H1 (cell line): Measurements from ENCODE around the gene DCDC2. TPM values are rescaled to one million over a fixed set of nuclear protein-coding genes. Genes with fewer than 3 reads are reported as not detected.
A peak's percentile ranks its signal among the peaks of the same experiment; 100 is the strongest.

ENCODE experiments used
- CTCF ChIA-PET: fragments of 300-600 bp; sonication (Branson Sonifier 250); formaldehyde crosslinking; loops from one replicate; lab custom pipeline; 2021; ENCODE audit not compliant: partially characterized antibody; lab: Charles Lee
- POLR2A ChIA-PET: fragments of 300-600 bp; sonication (Branson Sonifier 250); formaldehyde crosslinking; loops from one replicate; lab custom pipeline; 2021; ENCODE audit warnings: inconsistent platforms; ENCODE audit not compliant: partially characterized antibody; lab: Charles Lee
- DNase-seq, 2 experiments: peaks; one replicate each; pipeline versions ENCODE4 v3.0.0 to v3.0.0-alpha.2; 2010 to 2022; ENCODE audit warnings: low spot score in 2 of 2, low read depth in 1 of 2, mixed read lengths in 1 of 2
- FAIRE-seq: peaks from 2 replicates; lab custom pipeline; 2011; peaks lifted over from hg19 to GRCh38; lab: Jason Lieb, UNC
- H2AFZ ChIP-seq: 2 replicates; pipeline ENCODE4 v1.8.1; 2012; ENCODE audit warnings: low read length, inconsistent platforms
- H2AK5ac ChIP-seq: 2 replicates; pipeline ENCODE4 v1.6.1; 2013; ENCODE audit warnings: low read depth, low read length
- H2BK120ac ChIP-seq: replicated peaks from 2 replicates; pipeline ENCODE3; 2013; ENCODE audit warnings: low read depth, low read length, inconsistent platforms
- H2BK12ac ChIP-seq: 2 replicates; pipeline ENCODE4 v1.6.1; 2013; ENCODE audit warnings: low read depth, low read length
- H2BK15ac ChIP-seq: 2 replicates; pipeline ENCODE4 v1.6.1; 2013; ENCODE audit warnings: low read length
- H2BK20ac ChIP-seq: 2 replicates; pipeline ENCODE4 v1.6.1; 2013; ENCODE audit warnings: low read length
- H2BK5ac ChIP-seq: 2 replicates; pipeline ENCODE4 v1.6.1; 2013; ENCODE audit warnings: low read depth, low read length
- H3K14ac ChIP-seq: 2 replicates; pipeline ENCODE4 v1.6.1; 2013; ENCODE audit warnings: inconsistent platforms; ENCODE audit not compliant: insufficient read length
- H3K18ac ChIP-seq: 2 replicates; pipeline ENCODE4 v1.6.1; 2013; ENCODE audit warnings: low read length; ENCODE audit errors: extremely low read depth
- H3K23ac ChIP-seq: 2 replicates; pipeline ENCODE4 v1.6.1; 2013; ENCODE audit warnings: inconsistent platforms; ENCODE audit not compliant: insufficient read length
- H3K23me2 ChIP-seq: 2 replicates; pipeline ENCODE4 v1.6.1; 2013; ENCODE audit warnings: low read depth, low read length
- H3K27ac ChIP-seq: 2 replicates; pipeline ENCODE4 v1.6.1; 2011; ENCODE audit warnings: low read depth, low read length, inconsistent platforms
- H3K27me3 ChIP-seq, 4 experiments: replicated peaks in 1 of 4; 1 replicate in 1 of 4; 2 replicates in 3 of 4; pipeline versions ENCODE4 v1.6.1 to v1.8.1; 2011 to 2013; ENCODE audit warnings: low read length in 3 of 4, mild to moderate bottlenecking in 3 of 4, inconsistent platforms in 2 of 4, mixed read lengths in 2 of 4, moderate library complexity in 1 of 4; ENCODE audit not compliant: control insufficient read depth in 3 of 4, insufficient read depth in 3 of 4; ENCODE audit errors: extremely low read depth in 1 of 4
- H3K36me3 ChIP-seq, 4 experiments: 2 replicates each; pipeline versions ENCODE4 v1.6.1 to v1.8.1; 2011 to 2013; ENCODE audit warnings: mild to moderate bottlenecking in 4 of 4, low read length in 3 of 4, moderate library complexity in 2 of 4, control low read depth in 1 of 4, inconsistent platforms in 1 of 4; ENCODE audit not compliant: insufficient read depth in 4 of 4, control insufficient read depth in 2 of 4
- H3K4ac ChIP-seq: replicated peaks from 2 replicates; pipeline ENCODE3; 2013; ENCODE audit warnings: low read length, low read depth, mixed read lengths, inconsistent platforms; ENCODE audit not compliant: insufficient read length
- H3K4me1 ChIP-seq, 4 experiments: replicated peaks in 1 of 4; 1 replicate in 1 of 4; 2 replicates in 3 of 4; pipeline versions ENCODE4 v1.6.1 to v1.8.1; 2011 to 2013; ENCODE audit warnings: low read length in 3 of 4, inconsistent platforms in 2 of 4, mixed read lengths in 1 of 4; ENCODE audit not compliant: insufficient read depth in 4 of 4, control insufficient read depth in 3 of 4
- H3K4me2 ChIP-seq, 2 experiments: 2 replicates each; pipeline versions ENCODE4 v1.6.1 to v1.8.1; 2011 to 2013; ENCODE audit warnings: low read depth in 2 of 2, low read length in 2 of 2, control low read depth in 1 of 2, inconsistent platforms in 1 of 2, mild to moderate bottlenecking in 1 of 2; ENCODE audit not compliant: insufficient read depth in 1 of 2
- H3K4me3 ChIP-seq, 4 experiments: fragments of 200-600, 300-600 bp in 1 of 4; sonication (generic), shearing (Covaris generic), sonication (Bioruptor Twin) in 1 of 4; 2 replicates each; pipeline versions ENCODE4 v1.5.1 to v1.8.1; 2011 to 2016; ENCODE audit warnings: low read length in 4 of 4, low read depth in 3 of 4, control low read depth in 2 of 4, inconsistent platforms in 2 of 4, mild to moderate bottlenecking in 2 of 4, mixed read lengths in 1 of 4, moderate library complexity in 1 of 4; ENCODE audit not compliant: insufficient read depth in 2 of 4; ENCODE audit errors: extremely low read depth in 1 of 4
- H3K56ac ChIP-seq: replicated peaks from 2 replicates; pipeline ENCODE3; 2013; ENCODE audit warnings: low read depth, mild to moderate bottlenecking, mixed read lengths, low read length, inconsistent platforms; ENCODE audit not compliant: insufficient read length
- H3K79me1 ChIP-seq: 2 replicates; pipeline ENCODE4 v1.6.1; 2013; ENCODE audit warnings: low read depth, low read length, control low read depth
- H3K79me2 ChIP-seq, 2 experiments: 2 replicates each; pipeline versions ENCODE4 v1.6.1 to v1.8.1; 2012 to 2013; ENCODE audit warnings: low read length in 2 of 2, mild to moderate bottlenecking in 2 of 2, inconsistent platforms in 1 of 2; ENCODE audit not compliant: insufficient read depth in 2 of 2, control insufficient read depth in 1 of 2
- H3K9ac ChIP-seq, 4 experiments: replicated peaks in 1 of 4; 1 replicate in 1 of 4; 2 replicates in 3 of 4; pipeline versions ENCODE4 v1.6.1 to v1.8.1; 2011 to 2013; ENCODE audit warnings: low read depth in 3 of 4, low read length in 3 of 4, control low read depth in 2 of 4, mild to moderate bottlenecking in 2 of 4, moderate library complexity in 2 of 4, inconsistent platforms in 1 of 4; ENCODE audit errors: extremely low read depth in 1 of 4
- H3K9me3 ChIP-seq, 2 experiments: 2 replicates each; pipeline versions ENCODE4 v1.6.1 to v1.8.1; 2012 to 2013; ENCODE audit warnings: mild to moderate bottlenecking in 2 of 2, moderate library complexity in 2 of 2, control low read depth in 1 of 2, inconsistent platforms in 1 of 2, low read depth in 1 of 2, low read length in 1 of 2, mixed read lengths in 1 of 2; ENCODE audit not compliant: insufficient read depth in 2 of 2
- H4K20me1 ChIP-seq, 2 experiments: replicated peaks in 1 of 2; 2 replicates each; pipeline versions ENCODE3 to v1.8.1; 2011 to 2013; ENCODE audit warnings: inconsistent platforms in 2 of 2, low read length in 2 of 2, mild to moderate bottlenecking in 1 of 2; ENCODE audit not compliant: insufficient read depth in 2 of 2, control insufficient read depth in 1 of 2
- H4K5ac ChIP-seq: 2 replicates; pipeline ENCODE4 v1.6.1; 2013; ENCODE audit warnings: low read length, low read depth, mixed read lengths, inconsistent platforms; ENCODE audit not compliant: insufficient read length
- H4K8ac ChIP-seq: 2 replicates; pipeline ENCODE4 v1.8.0; 2013; ENCODE audit warnings: mild to moderate bottlenecking, moderate library complexity, low read length, inconsistent platforms; ENCODE audit not compliant: insufficient read depth; ENCODE audit errors: extremely low read depth
- H4K91ac ChIP-seq: replicated peaks from 2 replicates; pipeline ENCODE3; 2013; ENCODE audit warnings: low read length, mixed read lengths, inconsistent platforms; ENCODE audit not compliant: insufficient read length
- BCL11A ChIP-seq, 2 experiments: IDR thresholded peaks; one replicate each; pipeline ENCODE4 v1.6.1; 2011; ENCODE audit warnings: low read depth in 2 of 2, low read length in 2 of 2, mild to moderate bottlenecking in 2 of 2
- CHD1 ChIP-seq: IDR thresholded peaks from 2 replicates; pipeline ENCODE4 v1.6.1; 2012; ENCODE audit warnings: low read depth, low read length, improper control_type of control experiment
- CTCF ChIP-seq, 3 experiments: IDR thresholded peaks; 1 replicate in 2 of 3; 2 replicates in 1 of 3; pipeline versions ENCODE4 v1.5.1 to v1.6.1; 2011; ENCODE audit warnings: low read length in 3 of 3, mild to moderate bottlenecking in 3 of 3, inconsistent platforms in 2 of 3, low read depth in 1 of 3, moderate library complexity in 1 of 3; ENCODE audit not compliant: insufficient read depth in 1 of 3; ENCODE audit errors: control extremely low read depth in 1 of 3
- NANOG ChIP-seq: IDR thresholded peaks from 2 replicates; pipeline ENCODE4 v1.6.1; 2011; ENCODE audit warnings: low read length, low read depth, mild to moderate bottlenecking, inconsistent platforms; ENCODE audit not compliant: insufficient read depth, poor library complexity, severe bottlenecking
- RAD21 ChIP-seq, 2 experiments: IDR thresholded peaks in 1 of 2; conservative IDR thresholded peaks in 1 of 2; 2 replicates each; pipeline ENCODE4 v1.6.1; 2011; ENCODE audit warnings: low read depth in 2 of 2, low read length in 2 of 2, improper control_type of control experiment in 1 of 2, inconsistent platforms in 1 of 2, mild to moderate bottlenecking in 1 of 2, moderate library complexity in 1 of 2
- TBP ChIP-seq: IDR thresholded peaks from 2 replicates; pipeline ENCODE4 v1.6.1; 2011; ENCODE audit warnings: low read depth, low read length, improper control_type of control experiment
- WGBS, 2 experiments: shearing (Covaris generic) in 1 of 2; methylation state at CpG; one replicate each; pipeline versions ENCODE4 v1.1.6 to v1.1.7; 2013 to 2015; ENCODE audit warnings: low lambda C conversion rate in 2 of 2, mixed read lengths in 2 of 2, inconsistent platforms in 1 of 2, low coverage in 1 of 2, missing lambda C conversion rate in 1 of 2; ENCODE audit not compliant: insufficient replicate concordance in 2 of 2, insufficient coverage in 1 of 2, insufficient read length in 1 of 2; ENCODE audit errors: extremely low coverage in 1 of 2, missing lambda C conversion rate in 1 of 2; 5-methylcytosine and 5-hydroxymethylcytosine counted together
- polyA plus RNA-seq, 7 experiments: library from polyadenylated mRNA; depleted of rRNA in 3 of 7; stranded (reverse) in 5 of 7; unstranded in 2 of 7; fragments of >200 nt in 5 of 7; fragments of 200-250 nt in 2 of 7; gene quantifications; 1 replicate in 5 of 7; 2 replicates in 1 of 7; 4 replicates in 1 of 7; pipeline versions ENCODE4 v1.2.1 to v1.2.3, GENCODE V29; 2011 to 2013; ENCODE audit warnings: missing spikeins in 2 of 7, mixed read lengths in 2 of 7
- total RNA-seq: library from RNA; stranded (reverse); fragmentation: NEBNext Ultra II Directional; extraction: Animal tissue kit (Norgen Biotek cat#: 25700); gene quantifications from 2 replicates; pipeline ENCODE4 v1.2.1, GENCODE V29; 2021

DCDC2 gene
- total and polyA plus RNA-seq, 2 of the 8 experiments (the other 6 are each of a cell fraction or from before 2014, with no cell fraction given) = 0.03 to 0.15 TPM

GRCh38 chr6:24205020-24205492 is 152.8 kb downstream of the DCDC2 start:
- H4K20me1 ChIP-seq = no peaks in the 10 kb centered on the region
- peak; percentile 91 for FAIRE-seq
- H2BK120ac ChIP-seq = no peak overlapping the region
- H3K27me3 ChIP-seq = no peaks in the 10 kb centered on the region
- no peaks in the 10 kb centered on the region for H3K9me3 ChIP-seq
- no peak overlapping the region for H3K4me3 ChIP-seq
- H2BK20ac ChIP-seq = no peak overlapping the region
- H3K4me2 ChIP-seq = no peak overlapping the region
- no peaks in the 10 kb centered on the region for H3K79me1 ChIP-seq
- WGBS, 2 experiments = 35% methylated on average over 4 of the region's 4 CpGs; no CpG with 5 or more reads in 1 of the 2 experiments
- no peak overlapping the region for H2AFZ ChIP-seq
- no peak overlapping the region for H3K9ac ChIP-seq
- H4K91ac ChIP-seq = no peak overlapping the region
- H4K8ac ChIP-seq = no peak overlapping the region
- no peaks in the 10 kb centered on the region; the same call in 1 of the 2 replicates for H3K23me2 ChIP-seq
- H3K27ac ChIP-seq = no peak overlapping the region
- H3K4me1 ChIP-seq = no peaks in the 10 kb centered on the region
- no peak overlapping the region for H3K14ac ChIP-seq
- ChIA-PET CTCF (interaction anchor here (0.6 to 2.7 kb wide), 26 partner anchors 9 to 233 kb away, joined by 3 to 30 read pairs (median 3); no protein-coding TSS in a partner anchor), POLR2A (interaction anchor here (0.9 kb wide), 1 partner anchor 139 kb away, joined by 3 read pairs; no protein-coding TSS in a partner anchor)
- H3K56ac ChIP-seq = no peak overlapping the region
- no peak for TF ChIP-seq NANOG
- no peak for TF ChIP-seq CHD1
- peak in 2 of 3 experiments; percentile 52 to 59; a peak in 2 of 4 replicates for TF ChIP-seq CTCF (IDR thresholded peaks at IDR 0.05; ENCODE audit: control extremely low read depth in 1 of 3, insufficient read depth in 1 of 3, low read depth in 1 of 3, low read length in 3 of 3)
- peak; percentile 86 to 90 for TF ChIP-seq RAD21 (IDR thresholded peaks at IDR 0.05 in 1 of 2, conservative IDR thresholded peaks at IDR 0.05 in 1 of 2; ENCODE audit: low read depth in 2 of 2, low read length in 2 of 2)
- TF ChIP-seq BCL11A (IDR thresholded peaks at IDR 0.05; ENCODE audit: low read depth in 2 of 2, low read length in 2 of 2) = no peak
- TF ChIP-seq TBP = no peak
- H3K18ac ChIP-seq = no peak overlapping the region
- H2AK5ac ChIP-seq = no peak overlapping the region
- H3K4ac ChIP-seq = no peak overlapping the region
- no peak overlapping the region for H2BK5ac ChIP-seq
- H4K5ac ChIP-seq = no peak overlapping the region
- no peak overlapping the region for H3K23ac ChIP-seq
- H3K36me3 ChIP-seq = no peaks in the 10 kb centered on the region
- no peak overlapping the region for H2BK12ac ChIP-seq
- no peaks in the 10 kb centered on the region for H3K79me2 ChIP-seq
- no peak overlapping the region for H2BK15ac ChIP-seq
- no peak for DNase-seq
